Cardiac muscle cell (in vitro differentiated cells and primary cell): ENCODE results near the gene RRP1. TPM values are rescaled to one million over a fixed set of nuclear protein-coding genes. Genes with fewer than 3 reads are reported as not detected.

Experiments used
- DNase-seq, 2 donors: peaks; one replicate each; pipeline versions ENCODE4 v3.0.0 to v3.0.0-alpha.2; 2010 to 2017; ENCODE audit warnings: low read depth in 1 of 2, low spot score in 1 of 2
- H3K27ac ChIP-seq: fragments of 200-600 bp; sonication (generic); 2 replicates; pipeline ENCODE4 v1.5.1; 2016
- H3K27me3 ChIP-seq: fragments of 200-600 bp; sonication (generic); 2 replicates; pipeline ENCODE4 v1.6.0; 2016; ENCODE audit warnings: control low read depth
- H3K36me3 ChIP-seq: fragments of 200-600 bp; sonication (generic); 2 replicates; pipeline ENCODE4 v1.5.1; 2016; ENCODE audit warnings: control low read depth
- H3K4me1 ChIP-seq: fragments of 200-600 bp; sonication (generic); 2 replicates; pipeline ENCODE4 v1.8.1; 2017; ENCODE audit warnings: low read depth, mild to moderate bottlenecking, mixed run types
- H3K4me3 ChIP-seq: fragments of 200-600 bp; sonication (generic); 2 replicates; pipeline ENCODE4 v1.5.1; 2016; ENCODE audit warnings: mild to moderate bottlenecking
- H3K9me3 ChIP-seq: fragments of 200-600 bp; sonication (generic); 2 replicates; pipeline ENCODE4 v1.5.1; 2017; ENCODE audit warnings: low read depth, mild to moderate bottlenecking, control low read depth
- polyA plus RNA-seq: library from polyadenylated mRNA; unstranded; fragments of >200 nt; fragmentation: Nextera tagmentation; extraction: Ambion mirVana; gene quantifications from 2 replicates; pipeline ENCODE4 v1.2.1, GENCODE V29; 2016
- total RNA-seq: library from RNA; depleted of rRNA; stranded (reverse); fragments of >200 nt; gene quantifications from 2 replicates; pipeline ENCODE4 v1.2.3, GENCODE V29; 2016
- TF ChIP-seq, protein P1 (sequence below): IDR thresholded peaks from 2 replicates; pipeline ENCODE4 v1.5.1; 2012; ENCODE audit warnings: low read depth, mild to moderate bottlenecking, low read length

Gene RRP1
- total and polyA plus RNA-seq, 2 experiments from 2014 or later, result 20.1 to 27.8 TPM

DNA sequence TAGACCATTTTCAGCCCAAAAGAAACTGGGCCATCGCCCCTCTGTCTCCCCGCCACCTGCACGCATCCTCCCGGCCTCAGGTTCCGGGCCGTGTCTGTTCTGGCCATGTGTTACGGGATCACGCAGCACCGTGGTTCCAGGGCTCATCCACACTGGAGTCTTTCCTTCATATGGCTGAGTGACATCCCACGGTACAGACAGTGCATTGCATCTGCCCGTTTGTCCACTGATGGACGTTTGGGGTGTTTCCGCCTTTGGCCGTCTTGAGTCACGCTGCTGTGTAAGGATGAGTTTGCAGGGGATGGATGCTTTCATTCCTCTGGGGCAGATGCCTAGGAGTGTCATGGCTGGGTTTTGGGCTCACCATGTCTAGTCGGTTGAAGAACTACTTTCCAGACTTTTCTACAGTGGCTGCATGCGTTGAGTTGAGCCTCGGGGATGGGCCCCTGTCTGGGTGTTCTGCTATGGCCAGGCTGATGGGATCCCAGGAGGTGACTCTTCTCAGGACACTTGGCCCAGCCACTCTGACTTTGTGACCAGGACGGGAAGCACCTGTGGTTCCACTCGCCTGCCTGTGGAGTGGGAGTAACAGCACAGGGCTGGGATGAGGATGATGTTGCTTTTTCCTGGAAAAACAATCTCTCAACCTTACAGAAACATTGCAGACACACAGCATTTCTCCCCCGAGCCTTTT lies 16.8 kb downstream of the RRP1 start:
- H3K27me3 ChIP-seq, result no peaks in the 10 kb centered on the region
- no peak overlapping the region for H3K27ac ChIP-seq
- H3K4me1 ChIP-seq, result no peaks in the 10 kb centered on the region
- no peak overlapping the region for H3K4me3 ChIP-seq
- no peaks in the 10 kb centered on the region for H3K9me3 ChIP-seq
- DNase-seq, result no peak
- no peaks in the 10 kb centered on the region for H3K36me3 ChIP-seq
- TF ChIP-seq, protein P1, sequence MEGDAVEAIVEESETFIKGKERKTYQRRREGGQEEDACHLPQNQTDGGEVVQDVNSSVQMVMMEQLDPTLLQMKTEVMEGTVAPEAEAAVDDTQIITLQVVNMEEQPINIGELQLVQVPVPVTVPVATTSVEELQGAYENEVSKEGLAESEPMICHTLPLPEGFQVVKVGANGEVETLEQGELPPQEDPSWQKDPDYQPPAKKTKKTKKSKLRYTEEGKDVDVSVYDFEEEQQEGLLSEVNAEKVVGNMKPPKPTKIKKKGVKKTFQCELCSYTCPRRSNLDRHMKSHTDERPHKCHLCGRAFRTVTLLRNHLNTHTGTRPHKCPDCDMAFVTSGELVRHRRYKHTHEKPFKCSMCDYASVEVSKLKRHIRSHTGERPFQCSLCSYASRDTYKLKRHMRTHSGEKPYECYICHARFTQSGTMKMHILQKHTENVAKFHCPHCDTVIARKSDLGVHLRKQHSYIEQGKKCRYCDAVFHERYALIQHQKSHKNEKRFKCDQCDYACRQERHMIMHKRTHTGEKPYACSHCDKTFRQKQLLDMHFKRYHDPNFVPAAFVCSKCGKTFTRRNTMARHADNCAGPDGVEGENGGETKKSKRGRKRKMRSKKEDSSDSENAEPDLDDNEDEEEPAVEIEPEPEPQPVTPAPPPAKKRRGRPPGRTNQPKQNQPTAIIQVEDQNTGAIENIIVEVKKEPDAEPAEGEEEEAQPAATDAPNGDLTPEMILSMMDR, result no peak

DNA sequence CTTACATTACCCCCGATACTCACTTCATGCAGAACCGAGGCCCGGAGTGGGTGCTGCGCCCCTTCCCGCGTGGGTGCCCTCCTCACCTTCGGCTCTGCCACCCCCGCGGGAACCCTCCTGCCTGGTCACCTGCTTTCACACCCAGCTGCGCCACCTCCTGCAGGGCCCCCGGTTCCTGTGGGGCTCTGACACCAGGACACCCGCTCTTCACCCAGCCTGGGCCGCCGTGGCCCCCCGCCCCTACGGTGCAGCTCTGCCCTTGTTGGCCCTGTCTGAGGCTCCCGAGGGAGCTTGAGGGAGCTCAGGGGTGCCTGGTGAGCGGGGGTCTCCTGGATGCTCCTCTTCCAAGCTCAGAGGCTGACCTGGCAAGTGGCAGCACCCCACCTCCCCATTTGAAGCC lies 19.0 kb downstream of the RRP1 start:
- H3K27me3 ChIP-seq, result no peaks in the 10 kb centered on the region
- no peaks in the 10 kb centered on the region for H3K4me1 ChIP-seq

DNA sequence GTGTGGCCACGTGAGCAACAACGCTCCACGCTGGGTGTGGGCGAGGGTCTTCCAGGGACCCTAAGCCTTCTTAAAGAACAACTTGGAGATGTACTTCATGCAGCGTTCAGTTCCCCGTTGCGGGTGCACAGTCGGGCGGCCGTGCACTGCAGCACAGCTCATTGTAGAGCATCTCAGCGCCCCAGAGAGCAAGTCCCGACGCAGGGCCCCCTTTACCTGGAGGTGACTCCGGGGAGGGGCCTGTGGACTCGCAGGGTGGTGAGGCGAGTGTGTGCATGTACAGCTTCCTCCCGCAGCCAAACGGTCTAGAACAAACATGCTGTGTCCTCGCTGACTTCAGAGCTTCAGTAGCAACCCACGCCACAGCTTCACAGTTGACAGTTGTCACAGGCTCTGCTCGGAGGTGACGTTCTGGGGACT lies 19.5 kb downstream of the RRP1 start:
- no peaks in the 10 kb centered on the region for H3K36me3 ChIP-seq
- no peaks in the 10 kb centered on the region for H3K27me3 ChIP-seq
- DNase-seq, result no peak
- H3K9me3 ChIP-seq, result no peaks in the 10 kb centered on the region
- no peaks in the 10 kb centered on the region for H3K4me1 ChIP-seq
- no peak overlapping the region for H3K27ac ChIP-seq
- TF ChIP-seq, protein P1, result no peak
- no peak overlapping the region for H3K4me3 ChIP-seq

More for the DNA sequence above, 19.0 kb downstream of the RRP1 start:
- TF ChIP-seq, protein P1, result no peak
- no peaks in the 10 kb centered on the region for H3K9me3 ChIP-seq
- H3K4me3 ChIP-seq, result no peak overlapping the region
- DNase-seq, result no peak
- no peaks in the 10 kb centered on the region for H3K36me3 ChIP-seq
- H3K27ac ChIP-seq, result no peak overlapping the region

DNA sequence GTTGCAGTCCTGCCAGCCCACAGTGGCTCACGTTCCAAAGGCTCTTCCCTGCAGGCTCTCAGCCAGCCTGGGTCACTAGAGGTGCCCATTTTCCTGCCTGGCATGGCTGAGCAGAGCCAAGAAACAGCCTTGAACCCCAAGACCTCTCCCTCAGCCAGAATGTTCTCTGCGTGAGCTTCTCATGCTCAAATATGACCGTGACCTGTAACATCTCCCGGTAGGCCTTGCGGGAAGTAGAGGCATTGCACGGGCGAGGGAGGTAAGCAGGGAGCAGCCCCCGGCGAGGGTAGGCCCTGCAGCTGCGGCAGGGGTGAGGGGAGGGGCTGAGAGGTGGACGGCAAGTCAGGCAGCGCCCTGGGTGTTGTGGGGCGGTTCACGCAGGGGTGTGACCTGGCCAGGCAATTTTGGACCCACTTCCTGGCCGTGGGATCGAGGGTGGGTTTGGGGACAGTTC lies 20.0 kb downstream of the RRP1 start:
- no peaks in the 10 kb centered on the region for H3K36me3 ChIP-seq
- no peak overlapping the region for H3K4me3 ChIP-seq
- no peak for DNase-seq
- H3K27ac ChIP-seq, result no peak overlapping the region
- H3K4me1 ChIP-seq, result no peaks in the 10 kb centered on the region
- TF ChIP-seq, protein P1, result no peak
- no peaks in the 10 kb centered on the region for H3K9me3 ChIP-seq
- no peaks in the 10 kb centered on the region for H3K27me3 ChIP-seq

DNA sequence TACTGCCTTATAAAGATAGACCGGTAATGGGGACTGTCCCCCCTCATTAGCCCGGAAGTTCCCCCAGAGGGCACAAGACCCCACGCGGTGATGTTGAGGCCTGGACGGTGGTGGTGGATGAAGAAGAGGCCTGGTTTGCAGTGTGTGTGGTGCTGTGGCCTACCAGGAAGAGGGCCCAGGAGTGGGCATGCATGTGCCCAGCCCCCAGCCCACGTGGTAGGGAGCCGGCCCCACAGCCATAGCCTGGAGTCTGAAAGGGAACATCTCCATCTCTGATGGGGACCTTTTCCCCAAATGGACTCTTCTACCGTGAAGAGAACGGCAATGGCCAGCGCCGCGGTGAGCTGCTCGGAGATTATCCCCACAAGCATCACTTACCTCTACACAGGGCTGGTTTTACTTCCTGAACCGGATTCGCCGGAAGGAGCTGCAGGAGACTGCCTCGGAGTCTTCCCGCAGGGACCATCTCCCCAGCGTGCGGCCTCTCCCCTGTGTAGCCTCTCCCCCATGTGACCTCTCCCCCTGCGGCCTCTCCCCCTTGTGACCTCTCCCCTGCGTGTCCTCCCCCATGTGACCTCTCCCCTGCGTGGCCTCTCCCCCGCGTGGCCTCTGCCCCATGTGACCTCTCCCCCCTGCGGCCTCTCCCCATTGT lies 20.6 kb downstream of the RRP1 start:
- no peaks in the 10 kb centered on the region for H3K4me1 ChIP-seq
- no peaks in the 10 kb centered on the region for H3K9me3 ChIP-seq
- DNase-seq, result no peak
- H3K4me3 ChIP-seq, result no peak overlapping the region
- H3K27me3 ChIP-seq, result no peaks in the 10 kb centered on the region
- no peak overlapping the region for H3K27ac ChIP-seq
- no peaks in the 10 kb centered on the region for H3K36me3 ChIP-seq
- TF ChIP-seq, protein P1, result no peak
